NCI-H82 treated with DMSO at 0.1 percent for 48 hours (cell line): ENCODE data around the gene ZNF593OS.
A peak's percentile ranks its signal among the peaks of the same experiment; 100 is the strongest.

ENCODE experiments used
- DNase-seq: peaks from one replicate; lab custom pipeline; 2025; ENCODE audit not compliant: unreplicated experiment; lab: John Stamatoyannopoulos, UW

ZNF593OS gene

DNA sequence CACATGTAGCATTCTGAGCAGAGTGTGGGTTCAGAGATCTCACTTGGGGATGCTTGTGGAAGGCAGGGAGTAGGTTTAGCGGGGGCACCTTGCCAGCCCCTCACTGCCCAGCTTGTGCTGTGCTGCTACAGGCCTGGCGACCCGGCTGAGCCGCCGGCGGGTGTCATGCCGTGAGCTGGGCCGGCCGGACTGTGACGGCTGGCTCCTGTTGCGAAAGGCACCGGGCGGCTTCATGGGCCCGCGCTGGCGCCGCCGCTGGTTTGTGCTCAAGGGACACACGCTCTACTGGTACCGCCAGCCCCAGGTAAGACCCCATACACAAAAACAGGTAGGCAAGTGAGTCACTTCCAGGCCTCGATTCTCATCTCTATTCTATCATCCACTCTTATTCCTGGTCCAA is 13.3 kb upstream of the ZNF593OS start:
- no peak for DNase-seq

DNA sequence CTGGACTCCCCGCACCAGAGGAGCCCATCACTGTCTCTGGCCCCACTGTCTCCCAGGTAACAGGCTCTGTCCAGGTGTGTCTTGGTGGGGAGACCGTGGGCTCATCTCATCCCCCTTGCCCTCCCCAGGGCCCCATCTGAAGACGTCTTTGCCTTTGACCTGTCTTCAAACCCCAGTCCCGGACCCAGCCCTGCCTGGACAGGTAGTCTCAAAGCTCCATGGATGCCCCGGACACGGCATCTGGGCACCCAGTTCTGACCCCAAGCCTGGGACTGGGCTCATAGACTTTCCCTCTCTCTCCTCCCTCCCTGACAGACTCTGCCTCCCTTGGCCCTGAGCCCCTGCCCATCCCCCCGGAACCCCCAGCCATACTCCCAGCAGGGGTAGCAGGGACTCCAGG is 12.5 kb upstream of the ZNF593OS start:
- no peak for DNase-seq

DNA sequence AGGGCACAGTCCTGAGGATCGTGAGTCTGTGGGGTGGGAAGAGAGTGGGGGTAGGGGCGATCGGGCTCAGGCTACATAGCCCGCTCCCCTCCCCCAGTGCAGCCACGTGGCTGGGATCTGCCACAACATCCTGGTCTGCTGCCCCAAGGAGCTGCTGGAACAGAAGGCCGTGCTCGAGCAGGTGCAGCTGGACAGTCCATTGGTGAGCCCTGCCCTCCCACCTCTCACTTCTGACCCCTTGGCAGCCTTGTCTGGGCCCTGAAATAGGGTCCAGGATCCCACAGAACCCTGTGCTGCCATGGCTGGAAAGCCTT is 10.7 kb upstream of the ZNF593OS start:
- no peak for DNase-seq

DNA sequence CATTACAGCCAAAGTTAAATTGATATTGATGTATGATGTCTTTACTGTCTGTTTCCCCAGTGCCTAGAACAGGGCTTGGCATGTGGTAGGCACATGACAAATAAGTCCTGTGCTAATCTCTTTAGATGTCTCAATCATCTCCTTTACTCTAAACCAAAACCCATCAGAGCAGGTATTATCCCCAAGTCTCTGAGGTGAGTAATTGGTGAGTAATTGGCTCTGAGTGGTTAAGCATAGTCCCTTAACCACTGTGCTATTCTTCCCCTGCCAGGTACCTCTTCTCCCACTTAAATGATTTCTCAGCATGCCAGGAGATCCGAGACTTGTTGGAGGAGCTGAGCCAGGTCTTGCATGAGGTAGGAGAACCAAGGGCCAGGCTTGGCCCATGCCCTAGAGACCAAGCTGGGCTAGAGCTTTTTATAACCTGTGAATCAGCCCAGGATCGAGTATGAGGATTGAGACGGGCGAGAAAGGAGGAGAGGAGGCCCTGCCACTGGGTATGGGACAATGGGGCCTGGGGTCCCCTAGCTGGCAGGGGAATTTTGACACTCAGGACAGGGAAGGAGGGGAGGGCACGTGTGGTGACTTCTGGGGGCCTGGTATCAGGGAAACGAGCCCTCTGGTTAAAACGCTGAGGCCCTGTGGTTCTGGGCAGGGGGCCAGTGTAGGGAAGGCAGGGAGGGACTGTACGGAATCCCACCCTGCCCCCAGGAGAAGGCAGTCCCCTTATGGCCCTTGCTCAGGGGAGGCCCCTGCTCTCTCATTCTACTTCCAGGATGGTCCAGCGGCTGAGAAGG is 10.2 kb upstream of the ZNF593OS start:
- peak; percentile 77 for DNase-seq

DNA sequence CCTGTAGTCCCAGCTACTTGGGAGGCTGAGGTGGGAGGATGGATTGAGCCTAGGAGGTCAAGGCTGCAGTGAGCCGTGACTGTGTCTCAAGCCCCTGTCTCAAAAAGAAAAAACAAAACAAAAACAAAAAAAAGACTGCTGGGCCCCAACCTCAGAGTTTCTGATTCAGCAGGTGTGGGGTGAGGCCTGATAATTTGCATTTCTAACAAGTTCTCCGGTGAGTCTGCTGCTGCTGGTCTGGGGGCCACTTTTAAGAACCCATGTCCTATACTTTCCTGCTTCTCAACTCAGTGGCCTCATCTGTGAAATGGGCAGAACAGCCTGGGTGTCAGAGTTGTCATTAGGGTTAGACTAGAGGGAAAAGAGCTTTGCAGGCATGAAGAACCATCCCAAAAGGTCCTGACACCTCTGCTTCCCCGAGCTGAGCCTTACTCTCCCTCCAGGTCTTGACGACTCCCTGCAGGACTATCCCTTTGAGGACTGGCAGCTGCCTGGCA is 8.4 kb upstream of the ZNF593OS start:
- DNase-seq, result no peak

DNA sequence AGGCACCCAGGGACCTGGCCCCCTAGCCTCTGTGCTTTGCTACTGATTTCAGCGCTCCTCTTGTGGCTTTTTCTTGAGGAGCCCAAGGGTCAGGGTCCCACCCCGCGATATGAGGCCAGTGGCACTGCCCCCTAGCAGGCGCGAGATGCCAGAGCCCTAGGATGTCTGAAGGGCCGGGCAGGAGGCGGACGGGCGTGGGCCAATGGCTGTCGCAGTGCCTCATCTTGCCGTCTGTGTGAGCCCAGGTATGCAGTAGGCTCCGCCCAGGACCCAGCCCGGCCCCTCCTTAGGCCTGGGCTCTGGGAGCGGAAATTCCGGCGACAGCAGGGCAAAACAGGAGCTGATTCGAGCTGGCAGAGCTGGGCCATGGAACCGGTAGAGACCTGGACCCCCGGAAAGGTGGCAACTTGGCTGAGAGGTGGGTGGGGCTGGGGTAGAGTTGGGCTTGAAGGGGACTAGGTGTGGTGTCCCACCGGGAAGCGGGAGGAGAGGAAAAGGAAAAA is 5.6 kb upstream of the ZNF593OS start, which contains the start of gene CNKSR1:
TSS of gene CNKSR1 (plus strand) at position 310 of the 503 bp plus-strand sequence. CDS start at position 367, 57 bp downstream.
- DNase-seq, result no peak

DNA sequence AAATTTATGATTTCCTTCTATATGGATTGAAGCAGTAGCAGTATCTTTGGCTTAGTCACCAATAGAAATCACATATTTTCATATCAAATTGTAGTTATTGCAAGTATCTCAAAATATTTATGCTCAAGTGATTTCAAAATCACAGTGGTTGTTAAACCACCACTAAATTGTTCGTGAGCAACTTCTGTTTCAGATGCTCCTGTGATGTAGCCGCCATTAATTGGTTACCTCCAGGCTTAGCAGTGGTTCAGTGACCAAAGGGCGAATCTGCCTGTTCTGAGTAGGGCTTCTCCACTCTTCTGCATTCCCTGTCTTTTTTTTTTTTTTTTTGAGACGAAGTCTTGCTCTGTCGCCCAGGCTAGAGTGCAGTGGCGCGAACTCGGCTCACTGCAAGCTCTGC is 3.7 kb upstream of the ZNF593OS start:
- DNase-seq, result no peak

DNA sequence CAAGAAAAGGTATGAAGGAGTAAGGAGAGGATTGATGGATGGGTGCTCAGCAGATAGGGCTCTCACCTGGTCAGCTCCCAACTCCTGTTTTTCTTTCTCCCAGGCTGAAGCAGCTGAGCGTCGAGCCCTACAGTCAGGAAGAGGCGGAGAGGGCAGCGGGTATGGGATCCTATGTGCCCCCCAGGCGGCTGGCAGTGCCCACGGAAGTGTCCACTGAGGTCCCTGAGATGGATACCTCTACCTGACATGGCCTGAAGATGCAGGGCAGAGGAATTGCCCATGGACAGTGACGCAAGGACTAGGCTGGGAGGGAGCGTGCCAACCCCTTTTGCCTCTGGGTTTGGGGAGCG is 1.2 kb downstream of the ZNF593OS start:
- DNase-seq, result no peak

DNA sequence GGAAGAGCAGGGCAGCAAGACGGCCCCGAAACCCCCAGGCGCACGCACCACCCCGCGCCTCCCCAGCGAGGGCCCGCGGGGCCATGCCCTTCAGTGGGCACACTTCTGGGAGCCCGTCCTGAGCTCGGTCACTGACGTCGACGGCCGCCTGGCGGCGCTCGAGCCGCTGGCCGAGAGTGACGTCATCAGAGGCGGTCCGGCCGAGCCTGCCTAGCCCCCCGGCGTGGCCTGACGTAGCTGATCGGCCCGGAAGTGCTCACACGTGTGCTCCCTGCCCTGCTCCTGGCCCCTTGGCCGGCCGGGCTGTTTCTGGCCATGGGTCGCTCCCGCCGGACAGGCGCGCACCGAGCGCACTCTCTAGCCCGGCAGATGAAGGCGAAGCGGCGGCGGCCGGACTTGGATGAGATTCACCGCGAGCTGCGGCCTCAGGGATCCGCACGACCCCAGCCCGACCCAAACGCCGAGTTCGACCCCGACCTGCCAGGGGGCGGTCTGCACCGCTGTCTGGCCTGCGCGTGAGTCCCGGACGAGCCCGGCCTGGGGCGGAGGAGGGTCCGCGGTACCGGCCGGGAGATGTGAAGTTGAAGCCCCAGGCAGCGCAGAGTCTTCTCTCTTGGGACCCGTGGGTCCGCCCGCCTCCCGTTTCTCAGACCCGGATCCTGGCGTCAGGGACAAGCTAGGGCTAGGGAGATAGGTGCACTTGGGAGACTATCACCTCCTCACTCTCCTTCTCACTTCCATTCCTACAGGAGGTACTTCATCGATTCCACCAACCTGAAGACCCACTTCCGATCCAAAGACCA is 1.8 kb downstream of the ZNF593OS start, which contains the start of gene ZNF593:
TSS of gene ZNF593 (plus strand) at position 240 of the 803 bp plus-strand sequence. CDS start at position 316, 76 bp downstream.
- DNase-seq, result peak; percentile 90

DNA sequence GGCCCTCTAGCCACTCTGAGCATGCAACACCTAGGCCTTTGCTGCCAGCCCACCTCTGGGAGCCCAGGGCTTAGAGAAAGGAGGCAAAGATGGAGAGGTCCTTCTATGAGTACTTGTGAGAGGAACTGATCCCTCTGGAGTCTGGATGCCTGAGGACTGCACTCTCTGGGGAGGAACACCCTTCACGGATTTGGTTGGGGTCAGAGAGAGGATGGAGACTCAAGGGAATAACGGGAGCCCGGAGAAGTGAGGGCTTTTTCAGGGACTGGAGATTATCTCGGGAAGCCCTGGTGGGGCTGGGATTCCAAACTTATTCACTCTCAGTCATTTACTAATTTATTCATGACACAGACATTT is 2.5 kb downstream of the ZNF593OS start:
- DNase-seq, result no peak

DNA sequence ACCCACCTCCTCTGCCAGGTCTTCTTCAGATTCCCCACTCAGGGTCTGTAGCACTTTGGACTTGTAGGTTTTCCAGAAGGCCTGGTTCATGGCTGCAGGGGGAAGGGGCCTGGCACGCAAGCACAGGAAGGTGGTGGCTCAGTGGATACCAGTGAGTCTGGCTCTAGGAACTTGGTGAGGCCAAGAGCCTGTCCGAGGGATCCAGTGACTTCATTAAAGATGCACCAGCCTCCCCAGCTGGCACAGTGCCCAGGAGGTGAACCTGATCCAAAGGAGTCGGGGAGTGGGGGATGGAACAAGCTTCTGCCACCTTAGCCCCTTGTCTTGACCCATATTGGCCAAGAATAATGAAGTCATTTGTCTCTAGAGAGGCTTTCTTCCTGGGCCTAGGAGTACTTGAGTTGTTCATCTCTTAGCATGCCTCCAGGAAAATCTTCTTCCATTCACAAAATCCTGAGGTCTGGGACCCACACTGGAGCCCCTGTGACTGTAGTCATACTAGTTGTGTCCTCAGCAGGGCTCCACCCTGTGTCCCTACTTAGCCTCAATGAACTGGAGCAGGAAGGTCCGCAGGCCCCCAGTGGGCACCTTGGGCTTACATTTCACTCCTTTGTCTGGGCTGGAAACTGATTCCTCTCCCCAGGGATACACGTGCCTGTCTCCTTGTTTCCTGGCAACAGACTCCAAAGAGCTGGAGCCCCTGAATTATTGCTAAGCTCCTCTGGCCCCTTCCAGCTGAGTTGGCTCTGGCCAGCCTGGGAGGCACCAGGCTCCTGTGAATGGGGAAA is 3.0 kb downstream of the ZNF593OS start, which contains the start of gene C1orf232:
TSS of gene C1orf232 (minus strand) at position 554 of the 788 bp plus-strand sequence. CDS start at position 90, 464 bp downstream.
- peak; percentile 36 for DNase-seq

DNA sequence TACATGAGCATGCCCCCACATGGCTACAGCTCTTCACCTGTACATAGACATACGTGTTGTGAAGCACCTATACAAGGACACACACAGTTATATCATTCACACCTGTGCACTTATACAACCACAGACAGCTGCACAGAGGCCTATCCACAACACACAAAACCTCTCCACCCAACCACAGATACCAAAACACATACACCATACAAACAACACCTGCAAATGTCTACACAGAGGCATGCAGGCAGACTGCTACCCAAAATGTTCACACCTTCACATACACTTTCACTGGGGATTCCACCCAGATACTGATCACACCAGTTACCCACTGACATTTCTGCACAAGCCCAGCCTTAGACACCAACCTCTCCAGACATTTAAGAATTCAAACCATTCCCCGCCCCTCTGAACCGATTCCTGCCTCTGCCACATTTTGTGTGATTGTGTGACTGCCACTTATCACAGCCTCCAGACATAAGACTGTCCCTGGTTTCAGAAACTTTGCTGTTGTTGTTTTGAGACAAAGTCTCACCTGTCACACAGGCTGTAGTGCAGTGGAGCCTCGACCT is 4.8 kb downstream of the ZNF593OS start:
- no peak for DNase-seq

DNA sequence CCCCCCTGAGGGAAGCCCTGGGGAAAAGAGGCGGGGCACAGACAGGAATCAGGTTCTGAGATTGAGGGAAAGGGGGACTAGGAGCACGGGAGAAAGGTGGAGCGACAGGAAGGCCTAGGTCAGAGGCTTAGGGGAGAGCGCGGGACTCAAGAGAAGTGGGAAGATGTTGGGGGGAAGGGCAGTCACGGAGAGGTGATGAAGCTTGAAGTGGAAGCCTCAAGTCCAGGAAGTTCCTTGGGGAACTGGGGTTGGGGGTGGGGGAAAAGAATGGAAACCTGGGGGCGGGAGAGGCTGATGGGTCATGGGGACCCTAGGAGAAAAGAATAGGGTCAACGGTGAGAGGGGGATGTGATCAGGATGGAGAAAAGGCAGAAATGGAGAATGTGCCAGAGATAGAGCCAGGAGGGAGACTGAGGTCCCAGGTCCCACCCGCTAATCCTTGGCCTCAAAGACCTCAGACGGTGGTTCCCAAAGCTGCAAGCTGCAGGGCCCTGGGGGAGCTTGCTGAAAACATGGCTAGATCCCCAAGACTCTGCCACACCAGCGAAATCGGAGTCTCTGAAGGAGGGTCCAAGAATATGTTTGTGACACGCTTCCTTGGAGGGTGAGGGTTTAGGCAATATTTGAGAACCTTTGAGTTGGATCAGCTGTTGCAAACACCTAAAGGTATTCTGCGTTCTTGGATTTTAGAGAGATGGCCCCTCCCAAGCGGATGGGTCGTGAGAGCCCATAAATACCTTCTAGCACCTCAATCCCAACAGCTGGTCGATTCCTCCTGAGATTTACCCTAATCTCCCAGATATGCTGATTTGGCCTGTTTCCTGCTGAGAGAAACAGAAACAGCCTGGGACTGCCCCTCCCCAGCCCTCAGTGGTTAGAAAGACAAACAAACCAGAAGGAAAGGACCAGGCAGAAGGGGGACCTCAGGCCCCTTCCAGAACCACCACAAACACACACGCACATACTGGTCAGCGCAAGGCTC is 6.5 kb downstream of the ZNF593OS start:
- peak; percentile 62 for DNase-seq

DNA sequence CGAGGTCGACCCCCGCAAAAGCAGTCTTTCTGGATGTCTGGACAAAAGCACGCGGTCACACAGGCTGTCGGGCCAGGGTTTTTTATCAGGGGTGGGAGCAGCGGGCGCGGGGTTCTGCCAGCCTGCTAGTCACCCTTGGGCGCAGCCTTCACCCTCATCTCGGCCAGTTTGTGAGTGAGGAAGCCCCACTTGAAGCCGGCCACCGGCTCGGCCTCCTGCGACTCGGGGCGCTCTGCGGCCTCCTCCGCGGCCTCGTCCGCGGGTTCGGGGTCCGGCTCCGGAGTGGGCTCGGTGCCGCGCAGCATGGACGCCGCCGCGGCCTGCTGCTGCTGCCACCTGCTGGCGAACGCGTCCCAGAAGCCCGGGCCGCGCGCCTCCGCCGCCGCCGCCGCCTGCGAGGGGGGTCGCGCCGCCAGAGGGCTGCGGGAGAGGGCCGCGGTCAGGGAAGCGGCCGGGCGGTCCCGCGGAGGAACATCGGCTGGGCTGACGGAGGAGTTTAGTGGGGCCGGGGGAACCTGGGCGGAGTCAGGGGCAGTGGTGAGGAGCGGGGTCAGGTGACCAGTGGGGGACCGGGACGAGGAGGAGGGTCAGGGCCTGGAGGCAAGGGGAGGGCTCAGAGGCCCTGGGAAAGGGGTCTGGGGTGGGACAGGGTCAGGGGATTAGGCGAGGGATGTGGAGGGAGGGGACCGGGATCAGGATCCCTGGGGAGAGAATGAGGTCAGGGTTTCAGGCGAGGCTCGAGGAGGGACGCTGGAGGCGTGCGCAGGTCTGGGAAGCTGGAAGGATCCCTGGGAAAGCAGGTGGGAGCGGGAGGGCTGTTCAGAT is 7.4 kb downstream of the ZNF593OS start:
- no peak for DNase-seq

DNA sequence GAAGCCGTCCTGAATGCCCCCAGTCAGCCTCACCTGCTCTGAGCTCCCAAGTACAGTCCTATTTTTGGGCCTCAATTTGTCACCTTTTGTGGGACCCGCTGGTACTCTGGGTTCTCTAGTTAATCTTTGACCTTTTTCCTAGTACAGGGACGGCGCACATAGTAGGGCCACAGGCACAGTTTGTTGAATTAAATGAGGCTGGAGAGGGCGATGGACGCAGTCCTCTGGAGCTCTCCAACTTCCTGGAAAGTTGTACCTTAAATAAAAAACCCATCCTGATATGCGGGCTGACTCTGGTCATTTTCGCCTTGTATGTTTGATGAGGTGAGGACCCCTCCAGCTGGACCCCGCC is 8.0 kb downstream of the ZNF593OS start:
- no peak for DNase-seq

DNA sequence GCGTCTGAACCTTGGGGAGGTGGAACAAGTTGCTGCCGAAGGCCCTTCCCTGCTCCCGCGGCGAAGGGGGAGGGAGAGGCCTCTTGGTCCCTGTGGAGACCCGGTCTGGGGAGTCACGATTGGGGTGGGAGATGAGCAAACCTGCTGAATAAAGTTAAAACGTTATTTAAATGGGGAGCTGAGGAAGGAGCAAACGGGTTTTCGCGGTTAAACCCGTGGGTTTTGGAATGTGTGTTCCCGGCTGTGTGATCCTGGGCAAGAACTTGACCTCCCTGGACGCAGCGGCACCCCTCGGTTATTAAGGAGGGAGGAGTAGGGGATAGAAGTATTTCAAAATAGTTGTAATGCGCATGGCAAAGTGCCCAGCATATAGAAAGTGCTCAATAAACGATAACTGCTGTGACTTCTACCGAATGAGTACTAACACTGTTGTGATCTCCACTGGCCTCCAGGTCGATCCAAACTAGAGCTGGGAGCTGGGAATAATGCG is 9.4 kb downstream of the ZNF593OS start:
- DNase-seq, result no peak

DNA sequence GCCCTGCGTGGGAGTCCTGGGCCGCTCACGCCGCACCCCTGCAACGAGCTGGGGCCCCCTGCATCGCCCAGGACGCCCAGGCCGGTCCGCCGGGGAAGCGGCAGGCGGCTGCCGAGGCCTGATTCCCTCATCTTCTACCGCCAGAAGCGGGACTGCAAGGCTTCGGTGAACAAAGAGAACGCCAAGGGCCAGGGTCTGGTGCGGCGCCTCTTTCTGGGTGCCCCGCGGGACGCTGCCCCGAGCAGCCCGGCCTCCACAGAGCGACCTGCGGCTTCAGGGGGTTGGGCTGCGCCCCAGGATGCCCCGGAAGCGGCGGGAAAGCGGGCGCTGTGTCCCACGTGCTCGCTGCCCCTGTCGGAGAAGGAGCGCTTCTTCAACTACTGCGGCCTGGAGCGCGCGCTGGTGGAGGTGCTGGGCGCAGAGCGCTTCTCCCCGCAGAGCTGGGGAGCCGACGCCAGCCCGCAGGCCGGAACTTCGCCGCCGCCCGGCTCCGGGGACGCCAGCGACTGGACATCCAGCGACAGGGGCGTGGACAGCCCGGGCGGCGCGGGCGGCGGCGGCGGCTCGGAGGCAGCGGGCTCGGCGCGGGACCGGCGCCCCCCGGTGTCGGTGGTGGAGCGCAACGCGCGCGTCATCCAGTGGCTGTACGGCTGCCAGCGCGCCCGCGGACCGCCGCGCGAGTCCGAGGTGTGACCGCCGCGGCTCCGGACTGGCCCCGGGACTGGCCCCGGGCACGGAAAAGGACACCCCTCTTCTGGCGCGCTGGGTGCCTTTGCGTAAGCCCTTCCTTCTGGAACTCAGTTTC is 10.0 kb downstream of the ZNF593OS start:
- DNase-seq, result no peak
